ENCODE results near the gene ANKRD24.
"Not testable (repeated sequence)": the region's sequence is repeated elsewhere in the genome, so short reads cannot be mapped to it uniquely, and the experiment has no call there.

The ANKRD24 gene

DNA sequence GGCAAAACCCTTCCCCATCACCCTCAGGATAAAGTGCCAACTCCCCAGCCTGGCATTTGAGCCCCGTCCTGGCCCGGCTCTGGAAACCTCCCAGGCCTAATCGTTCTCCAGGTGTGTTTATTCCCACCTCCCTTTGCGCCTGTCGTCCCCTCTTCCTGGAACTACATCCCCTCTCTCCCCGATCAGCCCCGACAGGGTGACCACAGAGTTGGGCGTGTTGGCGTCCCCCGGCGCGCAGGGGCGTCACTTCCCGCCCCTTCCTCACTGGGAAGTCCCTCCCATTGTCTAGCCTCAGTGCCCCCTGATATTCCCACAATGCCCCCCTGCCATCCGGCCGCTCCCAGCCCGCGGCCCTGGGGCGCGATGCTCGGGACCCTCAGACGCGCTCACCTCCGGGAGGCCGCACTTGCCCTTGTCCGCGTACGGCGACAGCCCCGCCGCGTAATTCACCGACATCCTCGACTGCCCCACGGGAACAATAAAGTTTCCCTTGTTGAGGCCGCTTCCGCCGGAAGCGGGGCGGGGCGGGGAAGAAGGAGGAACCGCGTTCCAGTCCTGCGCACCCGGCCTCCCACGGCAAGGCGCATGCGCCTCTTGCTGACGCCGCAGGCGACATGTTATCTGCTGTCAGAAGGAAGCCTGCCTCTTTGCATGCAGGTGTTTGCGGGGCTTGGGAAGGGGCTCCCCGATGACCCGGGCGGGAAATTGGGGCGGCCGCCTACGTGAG lies at the start of gene ANKRD24, which contains the start of gene SIRT6:
Gene ANKRD24, plus strand, starts transcription at position 606 of the 727 bp plus-strand sequence. CDS start 3,737 bp downstream, outside the sequence.
Gene SIRT6, minus strand, starts transcription at position 480 of the 727 bp plus-strand sequence. Its CDS starts 24 bp downstream, at position 456.
- DNase-seq, result peak; percentile 79

DNA sequence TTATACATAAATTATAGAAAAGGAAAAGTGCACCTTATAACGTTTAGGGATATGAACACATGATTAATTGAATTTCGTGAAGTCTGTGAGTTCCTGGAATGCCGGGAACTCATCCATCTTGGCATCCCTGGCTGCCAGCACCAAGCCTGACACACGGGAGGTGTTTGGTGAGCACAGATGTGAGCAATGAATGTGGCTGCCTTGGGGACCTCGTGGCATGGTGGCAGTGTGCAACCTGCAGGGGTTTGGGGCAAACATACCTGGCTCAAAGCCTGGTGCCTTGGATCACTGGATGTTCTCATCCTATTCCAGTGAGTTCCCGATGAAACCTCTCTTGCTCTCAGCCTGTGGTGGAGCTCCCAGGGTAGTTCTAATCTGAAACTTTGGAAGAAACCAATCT lies 48.1 kb upstream of the ANKRD24 start:
- no peak for DNase-seq

DNA sequence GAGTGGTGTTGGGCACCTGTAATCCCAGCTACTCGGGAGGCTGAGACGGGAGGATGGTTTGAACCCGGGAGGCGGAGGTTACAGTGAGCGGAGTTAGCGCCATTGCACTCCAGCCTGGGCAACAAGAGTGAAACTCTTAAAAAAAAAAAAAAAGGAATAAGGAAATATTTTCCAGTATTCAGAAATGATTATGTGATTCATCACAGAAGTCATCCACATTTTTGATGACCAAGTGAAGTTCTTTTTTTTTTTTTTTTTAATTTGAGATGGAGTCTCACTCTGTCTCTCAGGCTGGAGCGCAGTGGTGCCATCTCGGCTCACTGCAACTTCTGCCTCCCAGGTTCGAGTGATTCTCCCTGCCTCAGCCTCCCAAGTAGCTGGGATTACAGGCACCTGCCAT lies 47.1 kb upstream of the ANKRD24 start:
- DNase-seq, result not testable (repeated sequence)

DNA sequence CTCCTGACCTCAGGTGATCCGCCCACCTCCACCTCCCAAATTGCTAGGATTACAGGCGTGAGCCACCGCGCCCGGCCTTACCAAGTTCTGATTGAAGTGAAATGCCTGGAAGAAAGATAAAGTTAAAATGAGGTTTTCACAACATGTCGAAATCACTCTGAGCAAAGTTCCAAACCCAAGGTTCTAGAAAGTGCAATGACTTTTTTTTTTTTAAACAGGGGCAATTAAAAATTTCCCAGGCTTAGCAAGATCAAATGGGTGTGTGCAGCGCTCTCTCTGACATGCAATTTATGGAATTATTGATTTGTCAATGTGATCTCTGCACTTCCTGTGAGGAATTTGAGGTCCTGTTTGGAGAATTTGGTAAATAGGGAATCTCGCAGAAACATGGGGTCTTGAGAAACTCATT lies 45.8 kb upstream of the ANKRD24 start:
- DNase-seq, result no peak

DNA sequence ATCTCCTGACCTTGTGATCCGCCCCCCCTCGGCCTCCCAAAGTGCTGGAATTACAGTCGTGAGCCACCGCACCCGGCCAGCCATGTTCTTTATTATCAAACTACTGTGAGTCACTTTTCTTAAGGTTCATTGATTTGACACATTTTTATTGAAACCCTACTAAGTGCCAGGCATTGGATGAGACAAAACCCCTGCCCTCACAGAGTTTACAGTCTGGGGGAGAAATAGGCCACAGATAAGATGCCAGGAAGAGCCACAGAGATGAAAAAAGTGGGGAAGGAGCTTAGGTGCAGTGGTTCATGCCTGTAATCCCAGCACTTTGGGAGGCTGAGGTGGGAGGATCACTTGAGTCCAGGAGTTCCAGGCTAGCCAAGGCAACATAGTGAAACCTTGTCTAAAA lies 44.0 kb upstream of the ANKRD24 start:
- no peak for DNase-seq

DNA sequence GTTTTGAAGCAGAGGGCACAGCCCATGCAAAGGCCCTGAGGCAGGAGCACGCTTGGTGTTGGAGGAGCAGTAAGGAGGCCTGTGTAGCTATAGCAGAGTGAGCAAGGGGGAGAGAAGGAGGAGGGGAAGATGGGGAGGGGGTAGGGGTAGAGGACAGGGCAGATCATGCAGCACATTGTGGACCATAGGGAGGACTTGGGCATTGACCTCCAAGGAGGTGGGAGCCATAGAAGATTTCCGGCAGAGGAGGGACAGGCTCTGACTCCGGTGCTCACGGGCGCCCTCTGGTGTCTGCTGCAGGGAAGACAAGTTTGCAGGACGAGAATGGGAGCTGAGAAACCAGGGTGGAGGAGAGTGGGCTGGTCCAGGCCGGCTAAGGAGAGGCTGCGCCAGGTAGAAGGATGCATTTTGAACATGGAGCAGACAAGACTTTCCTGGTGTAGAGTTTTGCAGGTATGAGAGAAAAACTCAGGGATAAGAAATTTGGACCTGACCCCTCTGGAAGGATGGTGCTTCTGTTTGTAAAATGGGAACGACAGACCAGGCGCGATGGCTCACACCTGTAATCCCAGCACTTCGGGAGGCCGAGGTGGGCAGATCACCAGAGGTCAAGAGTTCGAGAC lies 42.8 kb upstream of the ANKRD24 start:
- DNase-seq, result no peak

DNA sequence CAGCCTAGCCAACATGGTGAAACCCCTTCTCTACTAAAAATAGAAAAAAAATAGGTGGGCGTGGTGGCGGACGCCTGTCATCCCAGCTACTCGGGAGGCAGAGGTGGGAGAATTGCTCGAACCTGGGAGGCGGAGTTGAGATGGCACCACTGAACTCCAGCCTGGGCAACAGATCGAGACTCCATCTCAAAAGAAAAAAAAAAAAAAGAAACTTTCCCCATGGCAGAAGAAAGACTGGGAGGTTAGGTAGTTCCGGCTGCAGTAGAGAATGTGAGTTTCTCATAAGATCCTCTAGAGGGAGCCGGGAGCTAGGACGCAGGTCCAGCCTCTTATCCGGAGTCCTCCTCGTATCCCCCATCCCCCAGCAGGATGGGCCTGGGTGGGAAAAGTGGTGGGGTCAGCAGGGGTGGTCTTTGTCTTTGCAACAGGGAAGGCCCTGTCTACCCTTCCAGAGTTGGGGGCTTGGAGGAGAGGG lies 42.2 kb upstream of the ANKRD24 start:
- DNase-seq, result no peak

DNA sequence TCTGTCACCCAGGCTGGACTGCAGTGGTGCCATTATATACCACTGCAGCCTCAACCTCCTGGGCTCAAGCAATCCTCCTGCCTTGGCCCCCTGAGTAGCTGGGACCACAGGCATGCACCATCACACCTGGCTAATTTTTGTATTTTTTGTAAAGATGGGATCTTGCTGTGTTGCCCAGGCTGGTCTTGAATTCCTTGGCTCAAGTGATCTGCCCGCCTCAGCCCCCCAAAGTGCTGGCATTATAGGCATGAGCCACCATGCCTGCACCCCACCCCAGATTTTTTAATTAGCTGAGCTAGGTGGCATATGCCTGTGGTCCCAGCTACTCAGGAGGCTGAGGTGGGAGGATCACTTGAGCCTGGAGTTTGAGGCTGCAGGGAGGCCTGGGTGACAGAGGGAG lies 39.6 kb upstream of the ANKRD24 start:
- not testable (repeated sequence) for DNase-seq

DNA sequence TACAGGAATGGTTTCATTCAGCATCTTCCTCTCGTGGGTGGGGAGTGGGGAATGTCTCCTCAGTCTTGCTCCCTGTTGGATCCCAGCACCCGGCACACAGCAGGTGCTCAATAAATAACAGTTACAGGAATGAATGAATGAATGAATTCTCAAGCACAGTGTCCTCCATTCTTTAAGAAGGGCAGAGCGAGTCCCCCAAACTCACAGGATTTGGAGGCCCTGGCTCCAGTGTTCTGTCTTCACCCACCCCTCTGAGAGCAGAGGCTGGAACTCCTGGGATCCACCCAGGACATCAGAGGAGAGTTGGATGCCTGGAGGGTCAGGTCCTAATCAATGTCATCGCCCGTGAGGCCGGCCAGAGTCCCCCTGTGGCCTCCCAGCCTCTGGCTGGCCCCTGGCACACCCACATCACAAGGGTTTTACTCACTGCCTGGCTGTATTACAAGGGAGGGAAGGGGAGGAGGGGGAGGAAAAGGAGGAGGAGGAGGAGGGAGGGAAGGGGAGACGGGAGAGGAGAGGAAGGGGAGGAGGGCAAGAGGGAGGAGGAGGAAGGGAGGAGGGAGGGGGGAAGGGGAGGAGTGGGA lies 37.7 kb upstream of the ANKRD24 start:
- DNase-seq, result no peak

DNA sequence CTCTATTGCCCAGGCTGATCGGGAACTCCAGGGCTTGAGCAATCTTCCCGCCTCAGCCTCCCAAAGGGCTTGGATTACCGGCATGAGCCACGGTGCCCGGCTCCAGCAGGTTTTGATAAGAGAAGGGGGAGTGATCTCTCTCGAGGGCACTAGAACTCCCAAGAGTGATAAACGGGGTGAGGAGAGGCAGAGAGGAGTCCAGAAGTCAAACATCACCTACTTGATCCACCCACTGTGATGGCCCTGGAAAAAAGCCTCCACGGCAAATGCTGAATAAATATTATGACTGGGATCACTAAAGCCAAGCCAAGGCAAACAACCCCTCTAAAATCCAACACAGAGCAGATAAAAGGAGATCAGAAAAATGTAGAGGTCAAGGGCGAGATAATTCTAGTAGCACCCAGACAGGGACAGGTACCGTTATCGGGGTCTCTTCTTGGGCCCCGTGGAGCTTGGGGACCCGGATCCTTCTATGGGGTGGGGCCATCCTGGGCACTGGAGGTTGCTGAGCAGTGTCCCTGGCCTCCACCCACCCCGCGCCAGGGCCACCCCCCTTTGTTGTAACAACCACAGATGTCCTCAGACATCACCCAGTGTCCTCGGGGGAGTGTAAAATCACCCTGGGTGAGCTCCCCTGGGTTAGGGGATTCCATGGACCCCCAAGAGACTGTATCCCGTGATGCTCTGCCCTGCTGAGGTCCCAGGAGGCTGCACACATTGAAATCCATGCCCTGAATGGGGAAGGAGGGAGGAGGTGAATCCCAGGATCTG lies 32.8 kb upstream of the ANKRD24 start:
- no peak for DNase-seq

DNA sequence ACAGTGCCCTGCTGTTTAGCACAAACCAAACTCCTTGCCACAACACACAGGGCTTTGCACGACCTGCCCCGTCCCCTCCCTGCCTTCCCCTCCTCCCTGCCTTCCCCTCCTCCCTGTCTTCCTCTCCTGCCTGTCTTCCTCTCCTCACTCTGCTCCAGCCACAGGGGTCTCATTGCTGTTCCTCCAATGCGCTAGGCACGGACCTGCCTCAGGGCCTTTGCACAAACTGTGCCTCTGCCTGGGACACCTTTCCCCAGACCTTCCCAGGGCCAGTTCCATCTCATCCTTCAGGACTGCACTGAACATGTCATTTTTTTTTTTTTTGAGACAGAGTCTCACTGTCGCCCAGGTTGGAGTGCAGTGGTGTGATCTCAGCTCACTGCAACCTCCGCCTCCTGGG lies 30.9 kb upstream of the ANKRD24 start:
- no peak for DNase-seq

DNA sequence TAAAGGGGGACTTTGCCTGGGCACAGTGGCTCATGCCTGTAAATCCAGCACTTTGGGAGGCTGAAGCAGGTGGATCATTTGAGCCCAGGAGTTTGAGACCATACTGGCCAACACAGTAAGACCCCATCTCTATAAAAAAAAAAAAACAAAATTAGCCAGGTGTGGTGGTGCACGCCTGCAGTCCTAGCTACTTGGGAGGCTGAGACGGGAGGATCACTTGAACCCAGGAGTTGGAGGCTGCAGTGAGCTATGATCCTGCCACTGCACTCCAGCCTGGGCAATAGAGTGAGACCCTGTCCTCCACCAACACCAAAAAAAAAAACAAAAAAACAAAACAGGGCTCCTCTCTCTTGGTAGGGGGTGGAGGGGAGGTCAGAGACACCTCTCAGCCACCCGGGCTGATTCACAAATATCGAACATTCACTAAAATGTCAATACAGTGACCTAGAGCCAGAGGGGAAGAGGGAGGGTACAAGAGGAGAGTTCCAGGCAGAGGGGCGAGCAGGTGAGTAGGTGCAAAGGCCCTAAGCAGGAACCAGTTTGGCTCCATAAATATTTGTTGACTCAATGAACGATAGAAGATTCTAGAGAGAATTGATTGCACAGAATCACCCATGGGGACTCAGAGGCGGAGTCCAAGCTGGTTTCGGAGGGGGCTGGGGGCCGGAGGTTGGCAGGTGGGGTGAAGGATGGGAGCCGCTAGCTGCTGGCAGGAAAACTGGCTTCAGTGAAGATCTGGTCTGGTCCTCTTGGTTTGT lies 30.1 kb upstream of the ANKRD24 start:
- no peak for DNase-seq

DNA sequence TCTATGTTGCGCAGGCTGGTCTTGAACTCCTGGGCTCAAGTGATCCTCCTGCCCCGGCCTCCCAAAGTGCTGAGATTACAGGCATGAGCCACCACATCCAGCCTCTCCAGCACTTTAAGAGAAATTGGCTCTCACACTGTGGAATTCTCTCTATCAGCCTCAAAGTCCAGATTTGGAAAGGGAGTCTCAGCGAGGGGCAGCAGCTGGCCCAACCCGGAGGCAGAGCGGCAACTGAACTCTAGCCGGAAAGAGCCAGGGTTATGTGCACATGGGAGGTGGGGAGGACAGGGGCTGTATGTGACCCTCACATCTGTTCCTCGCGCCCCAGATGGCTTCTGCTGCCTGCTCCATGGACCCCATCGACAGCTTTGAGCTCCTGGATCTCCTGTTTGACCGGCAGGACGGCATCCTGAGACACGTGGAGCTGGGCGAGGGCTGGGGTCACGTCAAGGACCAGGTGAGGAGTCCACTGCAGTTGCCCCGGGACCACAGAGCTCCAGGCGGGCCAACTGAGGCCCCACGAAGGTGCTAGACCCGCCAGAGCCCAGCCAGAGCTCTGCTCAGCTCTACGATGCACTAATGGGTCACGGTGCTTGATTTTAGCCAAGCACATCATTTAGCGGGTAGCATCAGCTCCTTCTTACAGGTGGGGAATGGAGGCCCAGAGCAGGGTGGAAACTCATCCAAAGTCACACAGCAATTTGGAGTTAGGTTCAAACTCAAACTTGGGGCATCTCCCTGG lies 27.7 kb upstream of the ANKRD24 start:
- DNase-seq, result no peak

DNA sequence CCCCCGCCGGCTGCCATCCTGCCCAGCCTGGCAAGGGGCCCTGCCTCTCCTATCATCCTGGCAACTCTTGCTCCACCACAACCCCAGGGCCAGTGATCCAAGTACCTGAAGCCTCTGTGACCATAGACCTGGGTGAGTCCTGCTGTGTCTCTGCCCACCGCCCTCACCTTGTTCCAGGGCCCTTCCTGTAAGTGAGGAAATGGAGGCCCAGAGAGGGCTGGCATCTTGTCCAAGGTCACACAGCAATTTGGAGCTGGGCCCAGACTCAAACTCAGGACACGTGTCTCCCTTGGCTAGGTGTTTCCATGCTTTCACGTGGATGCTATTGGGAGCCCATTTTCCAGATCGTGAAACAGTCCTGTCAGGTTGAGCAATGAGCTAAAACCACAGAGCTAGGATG lies 25.3 kb upstream of the ANKRD24 start:
- DNase-seq, result no peak

DNA sequence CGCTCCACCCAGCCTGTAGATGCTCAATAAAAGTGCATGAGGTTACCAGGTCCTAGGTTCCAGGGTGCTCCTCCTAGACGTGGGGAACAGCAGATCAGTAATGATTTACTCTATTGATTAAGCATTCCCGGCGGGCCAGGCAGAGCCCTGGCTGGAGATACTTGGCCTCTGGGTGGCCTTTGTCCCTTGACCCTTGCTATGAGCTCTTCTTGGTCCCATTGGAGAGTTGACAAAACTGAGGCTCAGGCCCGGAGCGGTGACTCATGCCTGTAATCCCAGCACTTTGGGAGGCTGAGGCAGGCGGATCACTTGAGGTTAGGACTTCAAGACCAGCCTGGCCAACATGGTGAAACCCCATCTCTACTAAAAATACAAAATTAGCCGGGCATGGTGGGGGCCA lies 24.5 kb upstream of the ANKRD24 start:
- DNase-seq, result not testable (repeated sequence)

DNA sequence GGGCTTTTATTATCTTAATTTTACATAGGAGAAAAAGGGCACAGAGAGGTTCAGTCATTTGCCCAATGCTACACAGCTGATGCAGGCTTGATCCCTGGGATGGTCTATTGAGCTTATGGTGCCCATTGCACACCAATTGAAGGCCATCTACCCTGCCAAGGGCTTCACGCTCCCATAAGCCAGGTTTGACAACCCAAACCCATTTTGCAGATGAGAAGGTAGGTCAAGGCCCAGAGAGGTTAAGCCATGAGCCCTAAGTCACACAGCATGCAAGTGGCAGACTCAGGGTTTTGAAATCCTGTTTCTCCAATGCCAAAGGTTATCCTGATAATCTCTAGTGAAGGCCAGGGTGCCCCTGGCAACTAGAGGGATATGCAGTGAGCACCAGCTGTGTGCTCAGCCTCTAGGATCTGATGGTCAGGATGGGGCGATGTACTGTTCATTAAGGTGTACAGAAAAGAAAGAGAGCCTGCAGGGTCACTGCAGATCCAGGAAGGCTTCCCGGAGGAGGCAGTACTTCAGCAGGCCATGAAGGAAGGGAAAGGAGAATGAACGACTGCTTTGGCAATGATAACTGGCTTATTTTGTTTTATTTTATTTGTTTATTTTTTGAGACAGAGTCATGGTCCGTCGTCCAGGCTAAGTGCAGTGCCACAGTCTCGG lies 20.9 kb upstream of the ANKRD24 start:
- DNase-seq, result no peak

DNA sequence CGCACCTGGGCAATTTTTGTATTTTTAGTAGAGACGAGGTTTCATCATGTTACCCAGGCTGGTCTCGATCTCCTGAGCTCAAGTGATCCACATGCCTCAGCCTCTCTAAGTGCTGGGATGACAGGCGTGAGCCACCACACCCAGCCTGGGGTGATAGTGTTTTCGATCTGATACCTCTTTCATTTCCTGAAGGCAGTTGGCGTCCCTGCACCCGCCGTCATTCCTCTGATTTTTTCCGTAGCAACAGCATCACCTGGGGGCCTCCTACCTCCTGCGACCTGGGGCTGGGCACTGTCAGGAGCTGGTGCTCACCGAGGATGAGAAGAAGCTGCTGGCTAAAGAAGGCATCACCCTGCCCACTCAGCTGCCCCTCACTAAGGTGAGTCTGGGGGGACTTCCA lies 18.2 kb upstream of the ANKRD24 start:
- no peak for DNase-seq

DNA sequence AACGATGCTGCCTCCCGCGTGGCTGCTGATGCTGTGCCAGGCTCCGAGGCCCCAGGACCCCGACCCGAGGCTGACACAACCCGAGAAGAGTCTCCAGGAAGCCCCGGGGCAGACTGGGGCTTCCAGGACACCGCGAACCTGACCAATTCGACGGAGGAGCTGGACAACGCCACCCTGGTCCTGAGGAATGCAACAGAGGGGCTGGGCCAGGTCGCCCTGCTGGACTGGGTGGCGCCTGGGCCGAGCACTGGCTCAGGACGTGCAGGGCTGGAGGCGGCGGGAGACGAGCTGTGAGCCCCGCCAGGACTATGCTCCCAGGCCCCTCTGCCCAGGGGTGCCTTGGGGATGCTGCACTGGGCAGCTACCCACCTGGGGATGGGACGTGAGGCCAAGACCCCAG lies 10.8 kb upstream of the ANKRD24 start:
- no peak for DNase-seq

DNA sequence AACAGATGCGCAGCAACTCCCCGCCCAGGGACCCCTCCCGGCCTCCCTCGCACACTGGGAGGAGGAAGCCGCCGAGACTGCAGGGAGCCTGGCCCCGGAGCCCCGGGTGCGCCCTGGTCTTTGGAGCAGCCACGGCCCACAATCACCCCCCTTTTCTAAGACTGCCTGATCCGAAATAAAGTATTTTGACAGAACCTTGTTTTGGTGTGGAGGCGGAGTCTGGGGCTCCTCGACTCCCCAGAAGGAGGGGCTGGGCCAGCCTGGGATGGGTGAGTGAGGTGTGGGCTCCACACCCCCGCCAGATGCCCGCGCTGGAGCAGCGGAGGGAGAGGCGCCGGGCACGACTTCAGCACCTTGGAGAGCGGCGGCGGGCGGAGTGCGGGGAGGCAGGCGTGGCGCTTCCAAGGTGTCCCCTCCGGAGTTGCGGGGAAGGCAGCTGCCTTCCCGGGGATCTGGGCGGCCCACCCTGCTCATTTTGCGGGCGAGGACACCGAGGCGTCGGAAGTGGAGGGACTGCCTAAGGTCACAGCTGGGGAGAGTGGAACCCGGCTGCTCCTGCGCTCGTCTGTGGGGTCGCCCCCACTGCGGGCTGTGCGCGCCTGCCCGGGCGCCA lies 9.5 kb upstream of the ANKRD24 start:
- DNase-seq, result no peak

DNA sequence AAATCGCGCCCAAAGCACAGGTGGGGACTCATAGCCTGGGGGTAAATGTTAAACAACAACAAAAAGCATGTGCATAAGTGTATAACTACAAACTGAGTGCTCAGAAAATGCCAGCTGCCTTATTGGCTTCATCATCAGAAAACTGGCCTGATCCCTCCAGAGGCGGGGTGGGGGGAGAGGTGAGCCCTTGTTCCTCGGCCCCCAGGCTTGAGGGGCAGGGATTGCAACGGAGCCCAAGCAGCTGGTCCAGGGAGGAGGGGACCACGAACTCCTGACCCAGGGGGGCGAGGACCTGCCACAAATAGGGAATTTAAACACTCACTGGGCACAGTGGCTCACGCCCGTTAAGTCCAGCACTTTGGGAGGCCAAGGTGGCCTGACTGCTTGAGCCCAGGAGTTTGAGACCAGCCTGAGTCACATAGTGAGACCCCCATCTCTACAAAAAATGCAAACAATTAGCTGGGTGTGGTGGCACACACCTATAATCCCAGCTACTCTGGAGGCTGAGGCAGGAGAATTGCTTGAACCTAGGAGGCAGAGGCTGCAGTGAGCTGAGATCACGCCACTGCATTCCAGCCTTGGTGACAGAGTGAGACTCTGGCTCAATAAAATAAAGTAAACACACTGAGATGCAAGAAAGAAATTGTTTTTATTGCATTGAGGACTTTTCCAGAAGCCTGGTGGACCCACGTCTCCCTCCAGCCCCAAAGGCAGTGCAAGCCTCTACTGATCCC lies 8.8 kb upstream of the ANKRD24 start:
- no peak for DNase-seq

Data from NCI-H1417 treated with DMSO at 0.1 percent for 48 hours (cell line).